HEK293 (cell line): ENCODE results near the gene WNT5B.

ENCODE experiments used
- KLF7 ChIP-seq: fragments of 450-650 bp; formaldehyde crosslinking; IDR thresholded peaks from 2 replicates; pipeline ENCODE4 v1.5.1; 2016; ENCODE audit warnings: missing biosample characterization, missing genetic modification characterization, borderline replicate concordance
- PRDM1 ChIP-seq: fragments of 450-650 bp; formaldehyde crosslinking; IDR thresholded peaks from 2 replicates; pipeline ENCODE4; 2016; ENCODE audit warnings: missing biosample characterization, missing genetic modification characterization
- RBAK ChIP-seq: fragments of 450-650 bp; formaldehyde crosslinking; IDR thresholded peaks from 2 replicates; pipeline ENCODE4 v1.5.1; 2016; ENCODE audit warnings: missing biosample characterization, missing genetic modification characterization
- SP2 ChIP-seq: fragments of 450-650 bp; formaldehyde crosslinking; IDR thresholded peaks from 2 replicates; pipeline ENCODE4 v1.5.1; 2016; ENCODE audit warnings: missing biosample characterization, missing genetic modification characterization
- SP3 ChIP-seq: fragments of 450-650 bp; formaldehyde crosslinking; IDR thresholded peaks from 2 replicates; pipeline ENCODE4 v1.5.1; 2016; ENCODE audit warnings: missing biosample characterization, missing genetic modification characterization
- TCF7L2 ChIP-seq: IDR thresholded peaks from 2 replicates; pipeline ENCODE4 v1.6.1; 2011; ENCODE audit warnings: low read depth, mild to moderate bottlenecking, inconsistent platforms, low read length, moderate library complexity, borderline replicate concordance
- TRIM28 ChIP-seq: IDR thresholded peaks from 2 replicates; pipeline ENCODE4 v1.6.1; 2011; ENCODE audit warnings: low read length, control low read depth, borderline replicate concordance
- WT1 ChIP-seq: fragments of 450-650 bp; formaldehyde crosslinking; IDR thresholded peaks from 2 replicates; pipeline ENCODE4 v1.5.1; 2016; ENCODE audit warnings: missing biosample characterization, missing genetic modification characterization
- ZNF114 ChIP-seq: fragments of 450-650 bp; formaldehyde crosslinking; IDR thresholded peaks from 2 replicates; pipeline ENCODE4 v1.5.0; 2017; ENCODE audit warnings: missing biosample characterization, missing genetic modification characterization
- ZNF140 ChIP-seq: fragments of 450-650 bp; formaldehyde crosslinking; IDR thresholded peaks from 2 replicates; pipeline ENCODE4 v1.5.1; 2016; ENCODE audit warnings: missing biosample characterization, missing genetic modification characterization
- ZNF157 ChIP-seq: fragments of 450-650 bp; formaldehyde crosslinking; IDR thresholded peaks from 2 replicates; pipeline ENCODE4 v1.5.1; 2016; ENCODE audit warnings: missing biosample characterization, missing genetic modification characterization
- ZNF184 ChIP-seq: fragments of 450-650 bp; IDR thresholded peaks from 2 replicates; pipeline ENCODE4 v1.5.1; 2018; ENCODE audit warnings: missing biosample characterization, mild to moderate bottlenecking, missing genetic modification characterization
- ZNF211 ChIP-seq: fragments of 450-650 bp; formaldehyde crosslinking; IDR thresholded peaks from 2 replicates; pipeline ENCODE4 v1.5.1; 2016; ENCODE audit warnings: low read depth, missing biosample characterization, missing genetic modification characterization
- ZNF221 ChIP-seq: fragments of 450-650 bp; formaldehyde crosslinking; IDR thresholded peaks from 2 replicates; pipeline ENCODE4 v1.5.1; 2017; ENCODE audit warnings: missing biosample characterization, missing genetic modification characterization, borderline replicate concordance
- ZNF24 ChIP-seq: fragments of 450-650 bp; formaldehyde crosslinking; IDR thresholded peaks from 2 replicates; pipeline ENCODE4 v1.5.1; 2016; ENCODE audit warnings: missing biosample characterization, missing genetic modification characterization
- ZNF266 ChIP-seq: fragments of 450-650 bp; formaldehyde crosslinking; IDR thresholded peaks from 2 replicates; pipeline ENCODE4 v1.5.1; 2016; ENCODE audit warnings: missing biosample characterization, missing genetic modification characterization, low read depth
- ZNF341 ChIP-seq: fragments of 450-650 bp; formaldehyde crosslinking; IDR thresholded peaks from 2 replicates; pipeline ENCODE4; 2016; ENCODE audit warnings: low read depth, missing biosample characterization, missing genetic modification characterization
- ZNF391 ChIP-seq: fragments of 450-650 bp; formaldehyde crosslinking; IDR thresholded peaks from 2 replicates; pipeline ENCODE4 v1.5.1; 2016; ENCODE audit warnings: low read depth, missing biosample characterization, missing genetic modification characterization, borderline replicate concordance
- ZNF48 ChIP-seq: fragments of 450-650 bp; formaldehyde crosslinking; IDR thresholded peaks from 2 replicates; pipeline ENCODE4 v1.5.1; 2016; ENCODE audit warnings: missing biosample characterization, missing genetic modification characterization
- ZNF549 ChIP-seq: fragments of 450-650 bp; IDR thresholded peaks from 2 replicates; pipeline ENCODE4 v1.5.1; 2018; ENCODE audit warnings: missing biosample characterization, missing genetic modification characterization, mild to moderate bottlenecking, inconsistent platforms, moderate library complexity
- ZNF571 ChIP-seq: fragments of 450-650 bp; formaldehyde crosslinking; IDR thresholded peaks from 2 replicates; pipeline ENCODE4 v1.5.0; 2017; ENCODE audit warnings: missing biosample characterization, missing genetic modification characterization
- ZNF658 ChIP-seq: fragments of 450-650 bp; formaldehyde crosslinking; IDR thresholded peaks from 2 replicates; pipeline ENCODE4; 2016; ENCODE audit warnings: missing biosample characterization, missing genetic modification characterization
- ZNF660 ChIP-seq: fragments of 450-650 bp; IDR thresholded peaks from 2 replicates; pipeline ENCODE4 v1.5.1; 2018; ENCODE audit warnings: missing biosample characterization, mild to moderate bottlenecking, missing genetic modification characterization
- ZNF707 ChIP-seq: fragments of 450-650 bp; formaldehyde crosslinking; IDR thresholded peaks from 2 replicates; pipeline ENCODE4 v1.5.1; 2016; ENCODE audit warnings: missing biosample characterization, missing genetic modification characterization
- ZNF777 ChIP-seq: fragments of 450-650 bp; formaldehyde crosslinking; IDR thresholded peaks from 2 replicates; pipeline ENCODE4 v1.5.1; 2017; ENCODE audit warnings: missing biosample characterization, missing genetic modification characterization, borderline replicate concordance
- ZNF791 ChIP-seq: fragments of 450-650 bp; formaldehyde crosslinking; IDR thresholded peaks from 2 replicates; pipeline ENCODE4 v1.5.1; 2016; ENCODE audit warnings: missing biosample characterization, missing genetic modification characterization
- TF ChIP-seq, protein P1 (sequence below): fragments of 450-650 bp; formaldehyde crosslinking; IDR thresholded peaks from 2 replicates; pipeline ENCODE4 v1.5.1; 2016; ENCODE audit warnings: missing biosample characterization, missing genetic modification characterization
- TF ChIP-seq, protein P2 (sequence below): fragments of 450-650 bp; formaldehyde crosslinking; IDR thresholded peaks from 2 replicates; pipeline ENCODE4 v1.5.1; 2017; ENCODE audit warnings: missing biosample characterization, missing genetic modification characterization
- TF ChIP-seq, protein P3 (sequence below): fragments of 450-650 bp; formaldehyde crosslinking; IDR thresholded peaks from 2 replicates; pipeline ENCODE4 v1.5.1; 2017; ENCODE audit warnings: missing biosample characterization, missing genetic modification characterization
- TF ChIP-seq, protein P4 (sequence below): fragments of 450-650 bp; formaldehyde crosslinking; IDR thresholded peaks from 2 replicates; pipeline ENCODE4 v1.5.1; 2016; ENCODE audit warnings: missing biosample characterization, missing genetic modification characterization
- TF ChIP-seq, protein P5 (sequence below): fragments of 450-650 bp; formaldehyde crosslinking; IDR thresholded peaks from 2 replicates; pipeline ENCODE4 v1.5.1; 2016; ENCODE audit warnings: missing biosample characterization, missing genetic modification characterization
- TF ChIP-seq, protein P6 (sequence below): fragments of 450-650 bp; formaldehyde crosslinking; IDR thresholded peaks from 2 replicates; pipeline ENCODE4; 2016; ENCODE audit warnings: missing biosample characterization, missing genetic modification characterization

WNT5B gene

DNA sequence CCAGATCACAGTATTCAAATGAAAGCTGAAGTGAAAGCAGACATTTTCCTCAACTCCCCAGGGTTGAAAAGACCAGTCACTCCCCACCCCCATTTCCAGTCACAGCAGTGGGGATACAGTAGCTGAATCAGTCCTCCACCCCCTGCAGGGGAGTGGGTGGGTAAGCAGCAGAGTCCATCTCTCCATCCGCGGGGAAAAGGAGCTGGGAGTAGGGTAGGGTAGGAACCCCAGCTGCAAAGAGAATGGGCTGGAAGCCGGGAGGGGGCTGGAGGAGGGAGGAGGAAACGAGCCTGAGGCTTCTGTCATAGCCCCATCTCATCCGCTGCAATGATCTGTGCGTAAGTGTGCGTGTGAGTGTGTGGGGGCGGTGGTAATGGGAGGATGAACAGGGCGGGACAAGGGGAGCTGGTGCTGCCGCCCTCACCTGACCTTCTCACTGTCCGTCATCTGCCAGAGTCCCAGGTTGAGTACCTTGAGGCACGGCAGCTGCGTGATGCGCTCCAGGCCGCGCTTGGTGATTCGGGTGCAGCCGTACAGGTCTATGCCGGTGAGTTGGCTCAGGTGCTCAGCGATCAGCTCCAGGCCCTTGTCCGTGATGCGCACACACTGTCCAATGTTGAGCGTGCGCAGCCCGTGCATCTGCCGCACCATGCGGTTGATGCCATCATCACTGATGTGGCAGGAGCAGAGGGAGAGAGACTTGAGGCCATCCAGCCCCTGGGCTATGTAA is 36.4 kb upstream of the WNT5B start (continued):
- TF ChIP-seq, protein P1, sequence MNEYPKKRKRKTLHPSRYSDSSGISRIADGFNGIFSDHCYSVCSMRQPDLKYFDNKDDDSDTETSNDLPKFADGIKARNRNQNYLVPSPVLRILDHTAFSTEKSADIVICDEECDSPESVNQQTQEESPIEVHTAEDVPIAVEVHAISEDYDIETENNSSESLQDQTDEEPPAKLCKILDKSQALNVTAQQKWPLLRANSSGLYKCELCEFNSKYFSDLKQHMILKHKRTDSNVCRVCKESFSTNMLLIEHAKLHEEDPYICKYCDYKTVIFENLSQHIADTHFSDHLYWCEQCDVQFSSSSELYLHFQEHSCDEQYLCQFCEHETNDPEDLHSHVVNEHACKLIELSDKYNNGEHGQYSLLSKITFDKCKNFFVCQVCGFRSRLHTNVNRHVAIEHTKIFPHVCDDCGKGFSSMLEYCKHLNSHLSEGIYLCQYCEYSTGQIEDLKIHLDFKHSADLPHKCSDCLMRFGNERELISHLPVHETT (tag by site-specific recombination), result no peak
- no peak for TF ChIP-seq ZNF221 (tag by site-specific recombination)
- peak; percentile 93 for TF ChIP-seq SP2
- TF ChIP-seq ZNF391 (tag by site-specific recombination), result 0 out of 2 replicates have a peak, but pooled peaks have one; percentile 41
- TF ChIP-seq, protein P2, sequence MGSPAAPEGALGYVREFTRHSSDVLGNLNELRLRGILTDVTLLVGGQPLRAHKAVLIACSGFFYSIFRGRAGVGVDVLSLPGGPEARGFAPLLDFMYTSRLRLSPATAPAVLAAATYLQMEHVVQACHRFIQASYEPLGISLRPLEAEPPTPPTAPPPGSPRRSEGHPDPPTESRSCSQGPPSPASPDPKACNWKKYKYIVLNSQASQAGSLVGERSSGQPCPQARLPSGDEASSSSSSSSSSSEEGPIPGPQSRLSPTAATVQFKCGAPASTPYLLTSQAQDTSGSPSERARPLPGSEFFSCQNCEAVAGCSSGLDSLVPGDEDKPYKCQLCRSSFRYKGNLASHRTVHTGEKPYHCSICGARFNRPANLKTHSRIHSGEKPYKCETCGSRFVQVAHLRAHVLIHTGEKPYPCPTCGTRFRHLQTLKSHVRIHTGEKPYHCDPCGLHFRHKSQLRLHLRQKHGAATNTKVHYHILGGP (tag by site-specific recombination), result no peak
- no peak for TF ChIP-seq TCF7L2
- TF ChIP-seq ZNF211 (tag by site-specific recombination), result no peak
- TF ChIP-seq ZNF341 (tag by site-specific recombination), result peak; percentile 82
- TF ChIP-seq ZNF571 (tag by site-specific recombination), result no peak
- TF ChIP-seq WT1 (tag by site-specific recombination), result peak; percentile 95
- TF ChIP-seq, protein P3, sequence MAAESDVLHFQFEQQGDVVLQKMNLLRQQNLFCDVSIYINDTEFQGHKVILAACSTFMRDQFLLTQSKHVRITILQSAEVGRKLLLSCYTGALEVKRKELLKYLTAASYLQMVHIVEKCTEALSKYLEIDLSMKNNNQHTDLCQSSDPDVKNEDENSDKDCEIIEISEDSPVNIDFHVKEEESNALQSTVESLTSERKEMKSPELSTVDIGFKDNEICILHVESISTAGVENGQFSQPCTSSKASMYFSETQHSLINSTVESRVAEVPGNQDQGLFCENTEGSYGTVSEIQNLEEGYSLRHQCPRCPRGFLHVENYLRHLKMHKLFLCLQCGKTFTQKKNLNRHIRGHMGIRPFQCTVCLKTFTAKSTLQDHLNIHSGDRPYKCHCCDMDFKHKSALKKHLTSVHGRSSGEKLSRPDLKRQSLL (tag by site-specific recombination), result peak; percentile 81
- TF ChIP-seq ZNF184 (tag by site-specific recombination), result no peak
- peak; percentile 90 for TF ChIP-seq ZNF24 (tag by site-specific recombination)
- no peak for TF ChIP-seq ZNF658 (tag by site-specific recombination)
- peak; percentile 93 for TF ChIP-seq PRDM1 (tag by site-specific recombination)
- no peak for TF ChIP-seq ZNF157
- TF ChIP-seq RBAK, result no peak
- no peak for TF ChIP-seq ZNF707 (tag by site-specific recombination)
- no peak for TF ChIP-seq ZNF48 (tag by site-specific recombination)
- TF ChIP-seq ZNF266 (tag by site-specific recombination), result no peak
- no peak for TF ChIP-seq ZNF777 (tag by site-specific recombination)
- peak; percentile 56; the same call in 1 of the 2 replicates for TF ChIP-seq TRIM28
- peak; percentile 84 for TF ChIP-seq ZNF660 (tag by site-specific recombination)
- TF ChIP-seq ZNF549 (tag by site-specific recombination), result no peak
- TF ChIP-seq KLF7 (tag by site-specific recombination), result peak; percentile 89; the same call in 1 of the 2 replicates
- TF ChIP-seq, protein P4, sequence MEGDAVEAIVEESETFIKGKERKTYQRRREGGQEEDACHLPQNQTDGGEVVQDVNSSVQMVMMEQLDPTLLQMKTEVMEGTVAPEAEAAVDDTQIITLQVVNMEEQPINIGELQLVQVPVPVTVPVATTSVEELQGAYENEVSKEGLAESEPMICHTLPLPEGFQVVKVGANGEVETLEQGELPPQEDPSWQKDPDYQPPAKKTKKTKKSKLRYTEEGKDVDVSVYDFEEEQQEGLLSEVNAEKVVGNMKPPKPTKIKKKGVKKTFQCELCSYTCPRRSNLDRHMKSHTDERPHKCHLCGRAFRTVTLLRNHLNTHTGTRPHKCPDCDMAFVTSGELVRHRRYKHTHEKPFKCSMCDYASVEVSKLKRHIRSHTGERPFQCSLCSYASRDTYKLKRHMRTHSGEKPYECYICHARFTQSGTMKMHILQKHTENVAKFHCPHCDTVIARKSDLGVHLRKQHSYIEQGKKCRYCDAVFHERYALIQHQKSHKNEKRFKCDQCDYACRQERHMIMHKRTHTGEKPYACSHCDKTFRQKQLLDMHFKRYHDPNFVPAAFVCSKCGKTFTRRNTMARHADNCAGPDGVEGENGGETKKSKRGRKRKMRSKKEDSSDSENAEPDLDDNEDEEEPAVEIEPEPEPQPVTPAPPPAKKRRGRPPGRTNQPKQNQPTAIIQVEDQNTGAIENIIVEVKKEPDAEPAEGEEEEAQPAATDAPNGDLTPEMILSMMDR, result no peak; the same call in none of the 2 replicates
- TF ChIP-seq ZNF791, result no peak
- TF ChIP-seq, protein P5, sequence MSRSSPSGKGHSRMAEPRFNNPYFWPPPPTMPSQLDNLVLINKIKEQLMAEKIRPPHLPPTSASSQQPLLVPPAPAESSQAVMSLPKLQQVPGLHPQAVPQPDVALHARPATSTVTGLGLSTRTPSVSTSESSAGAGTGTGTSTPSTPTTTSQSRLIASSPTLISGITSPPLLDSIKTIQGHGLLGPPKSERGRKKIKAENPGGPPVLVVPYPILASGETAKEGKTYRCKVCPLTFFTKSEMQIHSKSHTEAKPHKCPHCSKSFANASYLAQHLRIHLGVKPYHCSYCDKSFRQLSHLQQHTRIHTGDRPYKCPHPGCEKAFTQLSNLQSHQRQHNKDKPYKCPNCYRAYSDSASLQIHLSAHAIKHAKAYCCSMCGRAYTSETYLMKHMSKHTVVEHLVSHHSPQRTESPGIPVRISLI (tag by site-specific recombination), result no peak
- no peak for TF ChIP-seq ZNF140 (tag by site-specific recombination)
- no peak for TF ChIP-seq ZNF114 (tag by site-specific recombination)
- peak; percentile 95 for TF ChIP-seq SP3
- TF ChIP-seq, protein P6, sequence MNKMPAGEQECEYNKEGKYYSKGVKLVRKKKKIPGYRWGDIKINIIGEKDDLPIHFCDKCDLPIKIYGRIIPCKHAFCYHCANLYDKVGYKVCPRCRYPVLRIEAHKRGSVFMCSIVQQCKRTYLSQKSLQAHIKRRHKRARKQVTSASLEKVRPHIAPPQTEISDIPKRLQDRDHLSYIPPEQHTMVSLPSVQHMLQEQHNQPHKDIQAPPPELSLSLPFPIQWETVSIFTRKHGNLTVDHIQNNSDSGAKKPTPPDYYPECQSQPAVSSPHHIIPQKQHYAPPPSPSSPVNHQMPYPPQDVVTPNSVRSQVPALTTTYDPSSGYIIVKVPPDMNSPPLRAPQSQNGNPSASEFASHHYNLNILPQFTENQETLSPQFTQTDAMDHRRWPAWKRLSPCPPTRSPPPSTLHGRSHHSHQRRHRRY (tag by site-specific recombination), result peak; percentile 94
